ENCODE data around the gene LPP.

DNA sequence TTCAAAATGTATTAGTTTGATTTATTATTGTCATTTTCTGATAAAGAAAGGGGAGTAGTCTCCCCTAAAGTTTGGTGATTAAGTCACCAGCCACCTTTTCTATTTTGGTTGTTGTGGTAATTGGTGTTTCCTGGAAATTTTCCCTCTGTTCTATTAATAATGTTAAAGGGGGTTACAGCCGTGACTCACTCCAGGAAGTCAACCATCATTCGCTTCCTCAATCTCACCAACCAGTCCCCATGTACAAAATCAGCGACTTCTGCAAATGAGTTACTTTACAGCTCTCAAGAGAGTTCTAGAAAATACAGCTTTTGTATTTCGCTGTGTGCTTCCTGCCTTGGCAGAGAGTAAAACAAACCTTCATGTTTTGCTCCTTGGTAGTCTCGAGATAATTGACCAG, 285.1 kb downstream of the LPP start:
- no peak for TF ChIP-seq FOXM1 (IDR thresholded peaks at IDR 0.05; ENCODE audit: low read depth, low read length)
- TF ChIP-seq, protein P1, sequence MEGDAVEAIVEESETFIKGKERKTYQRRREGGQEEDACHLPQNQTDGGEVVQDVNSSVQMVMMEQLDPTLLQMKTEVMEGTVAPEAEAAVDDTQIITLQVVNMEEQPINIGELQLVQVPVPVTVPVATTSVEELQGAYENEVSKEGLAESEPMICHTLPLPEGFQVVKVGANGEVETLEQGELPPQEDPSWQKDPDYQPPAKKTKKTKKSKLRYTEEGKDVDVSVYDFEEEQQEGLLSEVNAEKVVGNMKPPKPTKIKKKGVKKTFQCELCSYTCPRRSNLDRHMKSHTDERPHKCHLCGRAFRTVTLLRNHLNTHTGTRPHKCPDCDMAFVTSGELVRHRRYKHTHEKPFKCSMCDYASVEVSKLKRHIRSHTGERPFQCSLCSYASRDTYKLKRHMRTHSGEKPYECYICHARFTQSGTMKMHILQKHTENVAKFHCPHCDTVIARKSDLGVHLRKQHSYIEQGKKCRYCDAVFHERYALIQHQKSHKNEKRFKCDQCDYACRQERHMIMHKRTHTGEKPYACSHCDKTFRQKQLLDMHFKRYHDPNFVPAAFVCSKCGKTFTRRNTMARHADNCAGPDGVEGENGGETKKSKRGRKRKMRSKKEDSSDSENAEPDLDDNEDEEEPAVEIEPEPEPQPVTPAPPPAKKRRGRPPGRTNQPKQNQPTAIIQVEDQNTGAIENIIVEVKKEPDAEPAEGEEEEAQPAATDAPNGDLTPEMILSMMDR (IDR thresholded peaks at IDR 0.05 in 2 of 3, conservative IDR thresholded peaks at IDR 0.05 in 1 of 3; ENCODE audit: control insufficient read depth in 2 of 3, extremely low read depth in 1 of 3, insufficient read depth in 1 of 3, low read depth in 3 of 3, low read length in 3 of 3) = no peak
- no peak for TF ChIP-seq RAD21 (IDR thresholded peaks at IDR 0.05; ENCODE audit: insufficient read depth, low read depth, low read length)
- TF ChIP-seq, protein P2, sequence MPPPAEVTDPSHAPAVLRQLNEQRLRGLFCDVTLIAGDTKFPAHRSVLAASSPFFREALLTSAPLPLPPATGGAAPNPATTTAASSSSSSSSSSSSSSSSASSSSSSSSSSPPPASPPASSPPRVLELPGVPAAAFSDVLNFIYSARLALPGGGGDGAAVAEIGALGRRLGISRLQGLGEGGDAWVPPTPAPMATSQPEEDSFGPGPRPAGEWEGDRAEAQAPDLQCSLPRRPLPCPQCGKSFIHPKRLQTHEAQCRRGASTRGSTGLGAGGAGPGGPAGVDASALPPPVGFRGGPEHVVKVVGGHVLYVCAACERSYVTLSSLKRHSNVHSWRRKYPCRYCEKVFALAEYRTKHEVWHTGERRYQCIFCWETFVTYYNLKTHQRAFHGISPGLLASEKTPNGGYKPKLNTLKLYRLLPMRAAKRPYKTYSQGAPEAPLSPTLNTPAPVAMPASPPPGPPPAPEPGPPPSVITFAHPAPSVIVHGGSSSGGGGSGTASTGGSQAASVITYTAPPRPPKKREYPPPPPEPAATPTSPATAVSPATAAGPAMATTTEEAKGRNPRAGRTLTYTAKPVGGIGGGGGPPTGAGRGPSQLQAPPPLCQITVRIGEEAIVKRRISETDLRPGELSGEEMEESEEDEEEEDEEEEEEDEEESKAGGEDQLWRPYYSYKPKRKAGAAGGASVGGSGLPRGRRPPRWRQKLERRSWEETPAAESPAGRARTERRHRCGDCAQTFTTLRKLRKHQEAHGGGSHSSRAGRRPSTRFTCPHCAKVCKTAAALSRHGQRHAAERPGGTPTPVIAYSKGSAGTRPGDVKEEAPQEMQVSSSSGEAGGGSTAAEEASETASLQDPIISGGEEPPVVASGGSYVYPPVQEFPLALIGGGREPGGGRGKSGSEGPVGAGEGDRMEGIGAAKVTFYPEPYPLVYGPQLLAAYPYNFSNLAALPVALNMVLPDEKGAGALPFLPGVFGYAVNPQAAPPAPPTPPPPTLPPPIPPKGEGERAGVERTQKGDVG (CRISPR knock-in tag; IDR thresholded peaks at IDR 0.05) = no peak
- TF ChIP-seq ZNF274 (IDR thresholded peaks at IDR 0.05; ENCODE audit: insufficient read depth, insufficient read length) = no peak
- no peak for TF ChIP-seq CREM (IDR thresholded peaks at IDR 0.05; ENCODE audit: low read depth)

Measured in GM12878 (cell line).